ENCODE measurements around the gene MTARC1.

- no peak for TF ChIP-seq CTCF (IDR thresholded peaks at IDR 0.05)
- TF ChIP-seq EP300 (IDR thresholded peaks at IDR 0.05): no peak
Measured at GRCh38 chr1:220833436-220833835, 46.7 kb downstream of the MTARC1 start.
